ENCODE data around the gene SLC6A6.

DNA sequence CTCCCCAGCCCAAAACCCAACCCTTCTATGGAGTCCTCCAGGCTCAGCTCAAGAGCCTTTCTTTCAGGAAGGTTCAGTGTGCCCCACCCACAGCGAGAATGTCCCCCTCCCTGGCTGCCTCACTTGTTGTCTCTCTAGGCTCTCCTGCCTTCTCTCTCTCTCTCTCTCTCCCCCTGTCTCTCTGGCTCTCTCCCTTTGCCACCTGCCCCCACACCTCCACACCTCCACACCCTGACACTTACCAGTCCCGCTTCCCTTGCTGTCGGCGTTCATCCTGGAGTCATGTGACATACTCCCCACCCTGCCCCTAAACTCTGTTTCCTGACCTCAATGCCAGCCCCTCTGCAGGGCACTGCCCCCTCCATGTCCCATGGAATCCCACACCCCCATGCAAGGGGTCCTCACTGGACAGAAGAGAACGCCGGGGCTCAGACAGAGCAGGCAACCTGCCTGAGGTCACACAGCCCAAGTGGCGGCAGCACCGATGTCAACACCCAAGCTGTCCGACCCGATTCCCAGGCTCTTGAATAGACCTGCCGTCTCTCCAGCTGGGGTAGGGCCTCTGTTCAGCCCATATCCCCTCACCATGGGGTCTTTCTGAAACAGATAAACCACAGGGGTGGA is 28.5 kb upstream of the SLC6A6 start:
- TF ChIP-seq YY1 (IDR thresholded peaks at IDR 0.05; ENCODE audit: insufficient read depth, insufficient read length) = no peak
- no peak for TF ChIP-seq ZNF274 (IDR thresholded peaks at IDR 0.05; ENCODE audit: low read depth, low read length)
- TF ChIP-seq SUZ12 (IDR thresholded peaks at IDR 0.05; ENCODE audit: extremely low read depth, insufficient read depth, insufficient read length) = no peak
